ENCODE measurements around the gene NPTX1. TPM values are rescaled to one million over a fixed set of nuclear protein-coding genes. Genes with fewer than 3 reads are reported as not detected.

Gene NPTX1, protein sequence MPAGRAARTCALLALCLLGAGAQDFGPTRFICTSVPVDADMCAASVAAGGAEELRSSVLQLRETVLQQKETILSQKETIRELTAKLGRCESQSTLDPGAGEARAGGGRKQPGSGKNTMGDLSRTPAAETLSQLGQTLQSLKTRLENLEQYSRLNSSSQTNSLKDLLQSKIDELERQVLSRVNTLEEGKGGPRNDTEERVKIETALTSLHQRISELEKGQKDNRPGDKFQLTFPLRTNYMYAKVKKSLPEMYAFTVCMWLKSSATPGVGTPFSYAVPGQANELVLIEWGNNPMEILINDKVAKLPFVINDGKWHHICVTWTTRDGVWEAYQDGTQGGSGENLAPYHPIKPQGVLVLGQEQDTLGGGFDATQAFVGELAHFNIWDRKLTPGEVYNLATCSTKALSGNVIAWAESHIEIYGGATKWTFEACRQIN
- total RNA-seq: under 1 TPM; 0.25 to 0.84 (median 0.61) TPM
- polyA plus RNA-seq: 1 to 10 TPM in 2 of 3 donors, under 1 TPM in 1; 0.30 to 1.3 (median 1.2) TPM
- long read RNA-seq, donor 1: 0 reads
- long read RNA-seq, donor 2, partial matches to known transcripts: 0 of 1 reads
- long read RNA-seq, donor 2, other reads (novel, unspliced or antisense): 1 of 1 reads

DNA sequence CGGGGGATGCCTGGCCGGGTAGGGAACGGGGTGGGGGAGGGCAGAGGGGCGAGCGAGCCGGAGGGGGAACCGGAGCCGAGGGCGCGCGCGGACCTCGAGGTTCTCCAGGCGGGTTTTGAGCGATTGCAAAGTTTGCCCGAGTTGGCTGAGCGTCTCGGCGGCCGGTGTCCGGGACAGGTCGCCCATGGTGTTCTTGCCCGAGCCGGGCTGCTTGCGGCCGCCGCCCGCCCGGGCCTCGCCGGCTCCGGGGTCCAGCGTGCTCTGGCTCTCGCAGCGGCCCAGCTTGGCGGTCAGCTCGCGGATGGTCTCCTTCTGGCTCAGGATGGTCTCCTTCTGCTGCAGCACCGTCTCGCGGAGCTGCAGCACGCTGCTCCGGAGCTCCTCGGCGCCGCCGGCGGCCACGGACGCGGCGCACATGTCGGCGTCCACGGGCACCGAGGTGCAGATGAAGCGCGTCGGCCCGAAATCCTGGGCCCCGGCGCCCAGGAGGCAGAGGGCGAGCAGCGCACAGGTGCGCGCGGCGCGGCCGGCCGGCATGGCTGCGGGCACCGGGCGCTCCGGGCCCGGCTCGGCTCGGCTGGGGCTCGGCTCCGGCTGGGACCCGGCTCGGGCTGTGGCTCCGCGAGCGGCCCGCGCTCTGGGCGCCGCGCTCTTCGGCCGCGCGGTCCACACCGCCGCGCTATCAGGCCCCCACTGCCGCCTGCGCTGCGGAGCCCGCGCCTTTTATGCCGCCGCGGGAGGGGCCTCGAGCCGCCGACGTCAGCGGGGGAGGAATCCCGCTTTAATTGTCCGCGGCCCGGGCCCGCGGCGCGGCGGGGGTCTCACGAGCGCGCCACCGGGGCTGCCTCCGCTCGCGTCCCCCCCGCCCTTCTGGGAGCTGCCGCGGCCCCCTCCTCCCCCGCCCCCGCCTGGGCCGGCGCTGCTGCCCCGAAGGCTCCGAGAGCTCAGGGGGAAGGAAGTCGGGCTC is at the start of gene NPTX1:
TSS of gene NPTX1 (minus strand) at position 698 of the 967 bp plus-strand sequence. CDS start at position 537, 161 bp downstream.
- no peaks in the 10 kb centered on the region for H3K36me3 ChIP-seq (ENCODE audit: insufficient read depth in 1 of 2, low read depth in 1 of 2)
- no peaks in the 10 kb centered on the region for H3K9me3 ChIP-seq
- 1% methylated on average over 78 to 136 of the region's 136 CpGs for WGBS, 3 donors
- TF ChIP-seq, protein P1, sequence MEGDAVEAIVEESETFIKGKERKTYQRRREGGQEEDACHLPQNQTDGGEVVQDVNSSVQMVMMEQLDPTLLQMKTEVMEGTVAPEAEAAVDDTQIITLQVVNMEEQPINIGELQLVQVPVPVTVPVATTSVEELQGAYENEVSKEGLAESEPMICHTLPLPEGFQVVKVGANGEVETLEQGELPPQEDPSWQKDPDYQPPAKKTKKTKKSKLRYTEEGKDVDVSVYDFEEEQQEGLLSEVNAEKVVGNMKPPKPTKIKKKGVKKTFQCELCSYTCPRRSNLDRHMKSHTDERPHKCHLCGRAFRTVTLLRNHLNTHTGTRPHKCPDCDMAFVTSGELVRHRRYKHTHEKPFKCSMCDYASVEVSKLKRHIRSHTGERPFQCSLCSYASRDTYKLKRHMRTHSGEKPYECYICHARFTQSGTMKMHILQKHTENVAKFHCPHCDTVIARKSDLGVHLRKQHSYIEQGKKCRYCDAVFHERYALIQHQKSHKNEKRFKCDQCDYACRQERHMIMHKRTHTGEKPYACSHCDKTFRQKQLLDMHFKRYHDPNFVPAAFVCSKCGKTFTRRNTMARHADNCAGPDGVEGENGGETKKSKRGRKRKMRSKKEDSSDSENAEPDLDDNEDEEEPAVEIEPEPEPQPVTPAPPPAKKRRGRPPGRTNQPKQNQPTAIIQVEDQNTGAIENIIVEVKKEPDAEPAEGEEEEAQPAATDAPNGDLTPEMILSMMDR (IDR thresholded peaks at IDR 0.05): no peak
- H3K27me3 ChIP-seq (ENCODE audit: insufficient read depth in 3 of 3, low read length in 2 of 3): peaks cover 0 to 77% (median 38%) of the 10 kb centered on the region in 3 donors
- peak within 1 kb of the TSS; percentile 64 for H3K4me3 ChIP-seq
- intact Hi-C loops (cut with DNase I): no loop called here
- DNase-seq (no peak), ATAC-seq (peak in 2 of 4 donors; percentile 5 to 20)
- peaks cover 24% of the 10 kb centered on the region for H3K4me1 ChIP-seq
- H3K27ac ChIP-seq: no peak within 1 kb of the TSS

DNA sequence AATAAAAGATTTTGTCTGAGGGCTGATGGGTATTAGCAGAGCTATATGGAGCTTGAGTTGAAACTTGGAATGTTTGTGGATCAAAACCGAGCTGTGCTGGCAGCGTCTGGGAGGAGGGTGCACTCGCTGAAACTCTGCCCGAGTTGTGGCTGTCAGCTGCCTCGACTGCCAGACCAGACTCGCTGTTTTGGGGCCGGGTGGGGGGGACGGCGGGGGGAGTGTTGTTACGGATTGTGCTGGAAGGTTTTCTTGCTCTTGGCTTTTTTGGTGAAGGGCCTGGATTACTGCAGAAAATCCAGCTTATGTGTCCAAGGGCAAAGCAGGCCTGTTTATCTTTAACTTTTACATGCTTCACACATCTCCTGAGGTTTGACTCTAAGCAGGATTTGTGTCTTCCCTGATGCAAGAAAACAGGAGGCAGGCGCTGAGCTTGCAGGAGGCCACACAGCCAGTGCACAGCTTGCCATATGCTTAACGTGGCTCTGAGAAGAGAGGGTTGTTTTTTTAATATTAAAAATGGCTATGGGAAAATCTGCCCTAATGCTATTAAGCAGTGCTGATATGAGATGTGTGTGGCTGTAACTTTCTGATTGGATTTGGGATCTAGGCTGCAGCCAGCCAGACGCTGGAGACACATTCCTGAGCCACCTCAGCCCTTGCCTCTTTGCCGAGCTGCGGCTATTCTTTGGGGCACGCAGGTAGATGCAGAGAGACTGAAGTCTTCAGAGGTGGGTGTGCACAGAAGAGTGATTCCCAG is 47.7 kb upstream of the NPTX1 start:
- DNase-seq: no peak
- peaks cover 0 to 6% (median 4%) of the 10 kb centered on the region in 3 donors for H3K27me3 ChIP-seq (ENCODE audit: insufficient read depth in 3 of 3, low read length in 2 of 3)
- no peaks in the 10 kb centered on the region for H3K36me3 ChIP-seq (ENCODE audit: insufficient read depth in 1 of 2, low read depth in 1 of 2)
- WGBS, 3 donors: 35 to 45% (median 41%) methylated on average over 16 of the region's 16 CpGs
- no peak overlapping the region for H3K27ac ChIP-seq
- TF ChIP-seq, protein P1 (IDR thresholded peaks at IDR 0.05): no peak
- no peak for ATAC-seq
- no peaks in the 10 kb centered on the region for H3K4me1 ChIP-seq
- no peak overlapping the region for H3K4me3 ChIP-seq
- intact Hi-C loops (cut with DNase I): no loop called here
- H3K9me3 ChIP-seq: no peaks in the 10 kb centered on the region

DNA sequence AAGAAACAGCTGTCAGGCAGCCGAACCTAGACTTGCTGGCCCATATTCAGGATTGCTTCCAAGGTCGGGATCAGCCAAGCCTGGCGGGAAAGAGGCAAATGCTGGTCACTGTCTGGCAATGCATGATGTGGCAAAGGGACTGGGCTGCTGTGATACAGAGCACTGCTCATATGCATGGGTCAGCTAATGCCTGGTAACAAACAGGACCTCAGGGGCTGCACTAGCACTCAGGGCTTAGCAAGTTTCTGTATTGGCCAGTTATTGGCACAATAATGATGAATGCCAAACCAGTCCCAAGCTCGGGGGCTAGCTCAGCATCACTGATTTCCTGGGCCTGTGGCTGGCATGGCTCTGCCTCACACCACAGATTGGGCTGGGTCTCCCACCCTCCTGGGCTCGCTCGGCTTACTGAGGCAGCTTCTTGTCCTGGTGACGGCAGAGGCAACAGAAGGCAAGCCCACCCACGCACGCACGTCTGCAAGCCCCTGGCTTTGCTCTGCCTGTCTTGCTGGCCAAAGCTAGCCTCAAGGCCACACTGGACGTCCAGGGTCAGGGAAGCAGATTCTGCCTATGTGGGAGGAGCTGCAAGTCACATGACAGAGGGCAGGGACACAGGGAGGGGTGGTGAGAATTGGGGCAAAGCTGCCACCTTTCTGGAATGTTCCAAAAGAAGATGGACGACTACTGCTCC is 46.8 kb upstream of the NPTX1 start:
- H3K4me1 ChIP-seq: no peaks in the 10 kb centered on the region

More for the DNA sequence above, 46.8 kb upstream of the NPTX1 start:
- peaks cover 0 to 6% (median 4%) of the 10 kb centered on the region in 3 donors for H3K27me3 ChIP-seq (ENCODE audit: insufficient read depth in 3 of 3, low read length in 2 of 3)
- ATAC-seq (no peak), DNase-seq (no peak)
- no peaks in the 10 kb centered on the region for H3K9me3 ChIP-seq
- no peak overlapping the region for H3K4me3 ChIP-seq
- TF ChIP-seq, protein P1 (IDR thresholded peaks at IDR 0.05): no peak
- 62 to 75% (median 72%) methylated on average over 12 of the region's 12 CpGs for WGBS, 3 donors
- intact Hi-C loops (cut with DNase I): no loop called here
- no peaks in the 10 kb centered on the region for H3K36me3 ChIP-seq (ENCODE audit: insufficient read depth in 1 of 2, low read depth in 1 of 2)
- H3K27ac ChIP-seq: no peak overlapping the region

All from psoas muscle (tissue), 8 donors.